Panc1 (cell line): ENCODE results near the gene TCP11L2. TPM values are rescaled to one million over a fixed set of nuclear protein-coding genes. Genes with fewer than 3 reads are reported as not detected.
A peak's percentile ranks its signal among the peaks of the same experiment; 100 is the strongest.

Experiments
- ATAC-seq: fragments of 200-7000 bp; cut with Tn5 transposase; 2 replicates; pipeline ENCODE4 v1.9.1; 2020; ENCODE audit warnings: mild to moderate bottlenecking, moderate library complexity
- Bru-seq: library from RNA; stranded (reverse); fragments of 400-500 nt; gene quantifications from one replicate; lab custom pipeline; 2021; lab: Mats Ljungman, UMichigan
- BruChase-seq, 2 experiments: library from RNA; stranded (reverse); fragments of 400-500 nt; gene quantifications; one replicate each; lab custom pipeline; 2021; lab: Mats Ljungman, UMichigan
- BruUV-seq: library from RNA; stranded (reverse); fragments of 400-500 nt; replicated peaks from 2 replicates; lab custom pipeline; 2021; lab: Mats Ljungman, UMichigan
- CTCF ChIA-PET: fragments of 300-600 bp; sonication (Branson Sonifier 250); formaldehyde crosslinking; loops from one replicate; lab custom pipeline; 2022; ENCODE audit warnings: antibody characterized with exemption; lab: Charles Lee
- POLR2A ChIA-PET: fragments of 300-600 bp; sonication (Branson Sonifier 250); formaldehyde crosslinking; loops from one replicate; lab custom pipeline; 2022; ENCODE audit warnings: antibody characterized with exemption; lab: Charles Lee
- DNase-seq: peaks from one replicate; pipeline ENCODE4 v3.0.0-alpha.2; 2010; ENCODE audit warnings: low read depth, low spot score
- H3K27ac ChIP-seq: 2 replicates; pipeline ENCODE4 v1.5.1; 2011; ENCODE audit warnings: mild to moderate bottlenecking, low read length, inconsistent platforms
- H3K27me3 ChIP-seq: fragments of 200-500 bp; sonication (Bioruptor generic); 2 replicates; pipeline ENCODE4 v1.6.0; 2014; ENCODE audit warnings: low read length, inconsistent platforms; ENCODE audit not compliant: control insufficient read depth, insufficient read depth
- H3K36me3 ChIP-seq: fragments of 200-500 bp; sonication (Bioruptor generic); 2 replicates; pipeline ENCODE4 v1.5.1; 2014; ENCODE audit warnings: inconsistent platforms, mild to moderate bottlenecking, low read length, moderate library complexity; ENCODE audit not compliant: control insufficient read depth, insufficient read depth
- H3K4me1 ChIP-seq: 2 replicates; pipeline ENCODE4 v1.5.1; 2011; ENCODE audit warnings: inconsistent platforms, mild to moderate bottlenecking, low read length, moderate library complexity; ENCODE audit not compliant: control insufficient read depth, insufficient read depth
- H3K4me3 ChIP-seq, 2 experiments: 2 replicates each; pipeline ENCODE4 v1.5.1; 2011 to 2012; ENCODE audit warnings: low read depth in 2 of 2, low read length in 2 of 2, mild to moderate bottlenecking in 2 of 2, inconsistent platforms in 1 of 2, moderate library complexity in 1 of 2
- H3K9me3 ChIP-seq: fragments of 200-500 bp; sonication (Bioruptor generic); 2 replicates; pipeline ENCODE4 v1.5.1; 2014; ENCODE audit warnings: low read depth, mild to moderate bottlenecking, inconsistent platforms, low read length, moderate library complexity; ENCODE audit not compliant: control insufficient read depth, insufficient read depth
- POLR2AphosphoS5 ChIP-seq: IDR thresholded peaks from 2 replicates; pipeline ENCODE4 v1.6.1; 2012; ENCODE audit warnings: mild to moderate bottlenecking, low read depth, low read length, moderate library complexity
- REST ChIP-seq, 2 experiments: IDR thresholded peaks; 2 replicates each; pipeline ENCODE4 v1.6.1; 2011 to 2012; ENCODE audit warnings: low read depth in 2 of 2, control low read depth in 1 of 2, low read length in 1 of 2, mild to moderate bottlenecking in 1 of 2, moderate library complexity in 1 of 2; ENCODE audit not compliant: insufficient read depth in 1 of 2
- SIN3A ChIP-seq: IDR thresholded peaks from 2 replicates; pipeline ENCODE4 v1.6.1; 2012; ENCODE audit warnings: low read depth, mild to moderate bottlenecking, low read length, moderate library complexity, borderline replicate concordance; ENCODE audit not compliant: insufficient read depth
- TCF7L2 ChIP-seq: IDR thresholded peaks from 2 replicates; pipeline ENCODE4 v1.6.1; 2011; ENCODE audit warnings: mild to moderate bottlenecking, low read depth, low read length, inconsistent platforms
- in situ Hi-C: cut with HindIII; loops from 2 replicates; pipeline ENCODE4 v1.10.0; 2016; ENCODE audit warnings: low sequenced_read_pairs, low pct_unique_long_range_greater_than_20kb
- intact Hi-C: fragments of 100-400 bp; cut with micrococcal nuclease; formaldehyde crosslinking; loops from one replicate; pipeline ENCODE4 v1.10.0; 2022; ENCODE audit not compliant: unreplicated experiment
- long read RNA-seq: library from polyadenylated mRNA; unstranded; transcript quantifications from one replicate; pipeline ENCODE4 v2.0.0, GENCODE V29; 2021; ENCODE audit not compliant: unreplicated experiment
- polyA plus RNA-seq: library from polyadenylated mRNA; unstranded; fragments of >200 nt; gene quantifications from one replicate; pipeline ENCODE4 v1.2.1, GENCODE V29; 2012; ENCODE audit warnings: missing spikeins; ENCODE audit not compliant: insufficient read length
- total RNA-seq: library from RNA; stranded (reverse); gene quantifications from one replicate; pipeline ENCODE4 v1.2.1, GENCODE V29; 2021; ENCODE audit not compliant: unreplicated experiment
- TF ChIP-seq, protein P1 (sequence below): fragments of 450-650 bp; IDR thresholded peaks from 2 replicates; pipeline ENCODE4 v1.5.1; 2017; ENCODE audit warnings: mild to moderate bottlenecking

The TCP11L2 gene
- total RNA-seq: 3.5 TPM
- 3.0 TPM for polyA plus RNA-seq
- percentile 43 among the genes with signal in this experiment for Bru-seq, nascent RNA
- BruChase-seq, experiment 1, labeled RNA remaining after a 2-hour chase: percentile 34 among the genes with signal in this experiment
- BruChase-seq, experiment 2, labeled RNA remaining after a 6-hour chase: percentile 39 among the genes with signal in this experiment
- long read RNA-seq: 0 reads

GRCh38 chr12:106302401-106303201 is at the start of gene TCP11L2:
TCP11L2 (plus strand) TSS chr12:106302733; CDS start chr12:106311076, 8,343 bp downstream.
- in situ Hi-C loops (no loop called here), intact Hi-C loops (no loop called here)
- Histone ChIP-seq H3K4me3 (peak within 1 kb of the TSS; percentile 85 to 86), H3K9me3 (no peaks in the 10 kb centered on the region), H3K27ac (peak within 1 kb of the TSS; percentile 83), H3K36me3 (no peaks in the 10 kb centered on the region), H3K27me3 (peaks cover 4% of the 10 kb centered on the region), H3K4me1 (peaks cover 5% of the 10 kb centered on the region; the same call in 1 of the 2 replicates)
- ChIA-PET CTCF (no interaction called here), POLR2A (no interaction called here)
- DNase-seq (no peak), ATAC-seq (peak; percentile 93)
- TF ChIP-seq POLR2AphosphoS5 (0 out of 2 replicates have a peak, but pooled peaks have one; percentile 27), SIN3A (0 out of 2 replicates have a peak, but pooled peaks have one; percentile 57), TCF7L2 (no peak), REST (IDR thresholded peaks at IDR 0.05; ENCODE audit: insufficient read depth in 1 of 2, low read depth in 2 of 2, low read length in 1 of 2) (no peak)
- TF ChIP-seq, protein P1, sequence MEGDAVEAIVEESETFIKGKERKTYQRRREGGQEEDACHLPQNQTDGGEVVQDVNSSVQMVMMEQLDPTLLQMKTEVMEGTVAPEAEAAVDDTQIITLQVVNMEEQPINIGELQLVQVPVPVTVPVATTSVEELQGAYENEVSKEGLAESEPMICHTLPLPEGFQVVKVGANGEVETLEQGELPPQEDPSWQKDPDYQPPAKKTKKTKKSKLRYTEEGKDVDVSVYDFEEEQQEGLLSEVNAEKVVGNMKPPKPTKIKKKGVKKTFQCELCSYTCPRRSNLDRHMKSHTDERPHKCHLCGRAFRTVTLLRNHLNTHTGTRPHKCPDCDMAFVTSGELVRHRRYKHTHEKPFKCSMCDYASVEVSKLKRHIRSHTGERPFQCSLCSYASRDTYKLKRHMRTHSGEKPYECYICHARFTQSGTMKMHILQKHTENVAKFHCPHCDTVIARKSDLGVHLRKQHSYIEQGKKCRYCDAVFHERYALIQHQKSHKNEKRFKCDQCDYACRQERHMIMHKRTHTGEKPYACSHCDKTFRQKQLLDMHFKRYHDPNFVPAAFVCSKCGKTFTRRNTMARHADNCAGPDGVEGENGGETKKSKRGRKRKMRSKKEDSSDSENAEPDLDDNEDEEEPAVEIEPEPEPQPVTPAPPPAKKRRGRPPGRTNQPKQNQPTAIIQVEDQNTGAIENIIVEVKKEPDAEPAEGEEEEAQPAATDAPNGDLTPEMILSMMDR: no peak
- BruUV-seq: no TSS peak

GRCh38 chr12:106254724-106255123 is 47.8 kb upstream of the TCP11L2 start:
- DNase-seq (no peak), ATAC-seq (no peak)
- Histone ChIP-seq H3K27me3 (no peaks in the 10 kb centered on the region), H3K4me1 (no peaks in the 10 kb centered on the region), H3K27ac (no peak overlapping the region), H3K4me3 (no peak overlapping the region), H3K36me3 (no peaks in the 10 kb centered on the region), H3K9me3 (no peaks in the 10 kb centered on the region)
- TF ChIP-seq SIN3A: no peak
- TF ChIP-seq, protein P1: no peak
- ChIA-PET POLR2A (no interaction called here), CTCF (no interaction called here)
- intact Hi-C loops (no loop called here), in situ Hi-C loops (no loop called here)
- no TSS peak for BruUV-seq
